Smooth muscle cell (in vitro differentiated cells): ENCODE data around the gene SYP. TPM values are rescaled to one million over a fixed set of nuclear protein-coding genes. Genes with fewer than 3 reads are reported as not detected.
"Not testable (repeated sequence)": the region's sequence is repeated elsewhere in the genome, so short reads cannot be mapped to it uniquely, and the experiment has no call there.

ENCODE experiments used
- DNase-seq: peaks from one replicate; lab custom pipeline; 2025; ENCODE audit not compliant: unreplicated experiment; lab: John Stamatoyannopoulos, UW
- H2AFZ ChIP-seq: fragments of 200-600 bp; sonication (generic); 2 replicates; pipeline ENCODE4 v1.6.0; 2016; ENCODE audit warnings: antibody characterized with exemption, low read depth, mild to moderate bottlenecking
- H3F3A ChIP-seq: fragments of 200-600 bp; sonication (generic); 2 replicates; pipeline ENCODE4 v1.6.0; 2017; ENCODE audit warnings: antibody characterized with exemption, low read depth
- H3K27ac ChIP-seq: fragments of 200-600 bp; sonication (generic); 2 replicates; pipeline ENCODE4 v1.5.1; 2016; ENCODE audit warnings: low read depth, mild to moderate bottlenecking
- H3K27me3 ChIP-seq: fragments of 200-600 bp; sonication (generic); 2 replicates; pipeline ENCODE4 v1.6.1; 2016; ENCODE audit warnings: low read depth, mild to moderate bottlenecking
- H3K36me3 ChIP-seq: fragments of 200-600 bp; sonication (generic); 2 replicates; pipeline ENCODE4 v1.5.1; 2016; ENCODE audit warnings: low read depth
- H3K4me1 ChIP-seq: fragments of 200-600 bp; sonication (generic); 2 replicates; pipeline ENCODE4 v1.5.1; 2016; ENCODE audit warnings: low read depth
- H3K4me2 ChIP-seq: fragments of 200-600 bp; sonication (generic); 2 replicates; pipeline ENCODE4 v1.6.0; 2016; ENCODE audit warnings: mild to moderate bottlenecking
- H3K4me3 ChIP-seq: fragments of 200-600 bp; sonication (generic); 2 replicates; pipeline ENCODE4 v1.5.1; 2016; ENCODE audit warnings: mild to moderate bottlenecking
- H3K79me2 ChIP-seq: fragments of 200-600 bp; sonication (generic); 2 replicates; pipeline ENCODE4 v1.6.0; 2016; ENCODE audit warnings: low read depth, mild to moderate bottlenecking
- H3K9ac ChIP-seq: fragments of 200-600 bp; sonication (generic); 2 replicates; pipeline ENCODE4 v1.6.0; 2016; ENCODE audit warnings: low read depth
- H3K9me3 ChIP-seq: fragments of 200-600 bp; sonication (generic); replicated peaks from 2 replicates; pipeline ENCODE4 v1.5.1; 2016; ENCODE audit warnings: low read depth
- H4K20me1 ChIP-seq: fragments of 200-600 bp; sonication (generic); 2 replicates; pipeline ENCODE4 v1.6.0; 2016; ENCODE audit warnings: low read depth
- CTCF ChIP-seq: fragments of 200-600 bp; sonication (generic); IDR thresholded peaks from 2 replicates; pipeline ENCODE4 v1.5.1; 2017; ENCODE audit warnings: borderline replicate concordance, mild to moderate bottlenecking, antibody characterized with exemption; ENCODE audit not compliant: insufficient read depth, poor library complexity, severe bottlenecking
- WGBS: methylation state at CpG from one replicate; pipeline ENCODE4 v1.1.7; 2016; ENCODE audit warnings: low lambda C conversion rate; 5-methylcytosine and 5-hydroxymethylcytosine counted together
- polyA plus RNA-seq: library from polyadenylated mRNA; unstranded; fragments of >200 nt; fragmentation: Nextera tagmentation; extraction: Ambion mirVana; gene quantifications from 2 replicates; pipeline ENCODE4 v1.2.1, GENCODE V29; 2016
- total RNA-seq: library from RNA; depleted of rRNA; stranded (reverse); fragments of >200 nt; gene quantifications from 2 replicates; pipeline ENCODE4 v1.2.3, GENCODE V29; 2014

The SYP gene
- total and polyA plus RNA-seq, 2 experiments from 2014 or later: not detected

DNA sequence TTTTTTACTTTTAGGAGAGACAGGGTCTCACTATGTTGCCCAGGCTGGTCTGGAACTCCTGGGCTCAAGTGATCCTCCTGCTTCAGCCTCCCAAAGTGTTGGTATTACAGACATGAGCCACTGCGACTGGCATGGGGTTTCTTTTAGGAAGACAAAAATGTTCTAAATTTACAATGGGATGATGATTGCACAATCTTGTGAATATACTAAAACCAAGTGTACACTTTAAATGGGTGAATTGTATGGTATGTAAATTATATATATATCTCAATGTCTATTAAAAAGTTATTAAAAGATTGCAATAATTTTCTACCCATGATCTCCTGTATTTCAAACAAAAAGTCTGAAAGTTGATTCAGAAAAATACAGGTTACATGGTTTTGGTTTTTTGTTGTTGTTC lies 46.5 kb downstream of the SYP start:
- no peak for DNase-seq
- 95% methylated on average over 1 of the region's 1 CpG for WGBS

GRCh38 chrX:49149291-49149690 lies 50.7 kb downstream of the SYP start:
- not testable (repeated sequence) for H3K27me3 ChIP-seq, H3K9me3 ChIP-seq, H3K36me3 ChIP-seq, H3K4me1 ChIP-seq, H3K27ac ChIP-seq, H3K4me2 ChIP-seq, H3K4me3 ChIP-seq, H3F3A ChIP-seq, H2AFZ ChIP-seq, H4K20me1 ChIP-seq, DNase-seq, H3K9ac ChIP-seq, H3K79me2 ChIP-seq
- 89% methylated on average over 14 of the region's 14 CpGs for WGBS

More for the DNA sequence above, 46.5 kb downstream of the SYP start:
- TF ChIP-seq CTCF: no peak
- Histone ChIP-seq H3K9me3 (no peaks in the 10 kb centered on the region), H3K36me3 (no peaks in the 10 kb centered on the region), H3K79me2 (no peaks in the 10 kb centered on the region), H3K4me3 (no peak overlapping the region), H3K4me2 (no peak overlapping the region), H3K27me3 (no peaks in the 10 kb centered on the region), H2AFZ (no peak overlapping the region), H3K4me1 (no peaks in the 10 kb centered on the region), H3K9ac (no peak overlapping the region), H3F3A (no peaks in the 10 kb centered on the region), H4K20me1 (no peaks in the 10 kb centered on the region), H3K27ac (no peak overlapping the region)

DNA sequence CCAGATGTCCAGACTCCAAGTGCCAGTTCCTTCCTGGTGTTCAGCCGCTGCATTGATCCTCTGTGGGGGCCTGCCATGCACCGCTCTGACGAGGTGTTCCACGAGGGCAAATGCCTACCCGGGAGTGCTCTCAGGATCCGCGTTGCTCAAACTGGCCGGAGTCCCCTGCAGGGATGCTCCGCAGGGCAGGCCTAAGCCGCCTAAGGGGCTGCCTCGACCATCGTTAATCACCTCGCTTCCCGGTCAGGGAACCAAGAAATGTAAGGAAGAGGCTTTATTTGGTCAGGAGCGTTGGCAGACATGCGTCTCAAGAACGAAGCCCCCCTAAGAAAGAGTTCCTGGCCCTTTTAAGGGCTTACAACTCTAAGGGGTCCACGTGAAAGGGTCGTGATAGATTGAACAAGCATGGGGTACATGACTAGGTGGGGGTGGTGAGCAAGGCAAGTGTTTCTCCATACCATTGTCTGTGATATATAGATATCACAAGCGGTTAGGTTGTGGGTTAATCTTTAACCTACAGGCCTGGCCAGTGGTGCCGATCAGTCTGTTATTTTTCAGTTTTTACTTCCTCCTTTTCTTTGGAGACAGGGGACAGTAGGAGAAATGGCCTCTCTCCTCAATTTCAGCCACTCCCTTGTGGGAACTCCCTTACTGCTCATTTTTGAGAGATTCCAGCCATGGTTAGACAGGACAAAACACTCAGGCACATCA lies 51.4 kb downstream of the SYP start:
- H3K9me3 ChIP-seq, H3K4me1 ChIP-seq, H3K27me3 ChIP-seq, H3K36me3 ChIP-seq, H3K79me2 ChIP-seq, H3K9ac ChIP-seq, H3K4me3 ChIP-seq, DNase-seq, H2AFZ ChIP-seq, H3K27ac ChIP-seq, H4K20me1 ChIP-seq, H3K4me2 ChIP-seq, H3F3A ChIP-seq: not testable (repeated sequence)
- 90% methylated on average over 21 of the region's 21 CpGs for WGBS

GRCh38 chrX:49147936-49148335 lies 52.1 kb downstream of the SYP start:
- no peaks in the 10 kb centered on the region for H3K9me3 ChIP-seq
- H3K27me3 ChIP-seq: no peaks in the 10 kb centered on the region
- H3K4me3 ChIP-seq: no peak overlapping the region
- no peak overlapping the region for H3K27ac ChIP-seq
- no peak overlapping the region for H2AFZ ChIP-seq
- no peak for DNase-seq
- no peak overlapping the region for H3K4me2 ChIP-seq
- H3K36me3 ChIP-seq: no peaks in the 10 kb centered on the region
- H3K9ac ChIP-seq: no peak overlapping the region
- no peaks in the 10 kb centered on the region for H3K4me1 ChIP-seq
- no peaks in the 10 kb centered on the region for H3F3A ChIP-seq
- no peaks in the 10 kb centered on the region for H3K79me2 ChIP-seq
- TF ChIP-seq CTCF: no peak
- WGBS: 84% methylated on average over 13 of the region's 13 CpGs
- no peaks in the 10 kb centered on the region for H4K20me1 ChIP-seq

GRCh38 chrX:49147282-49147681 lies 52.7 kb downstream of the SYP start:
- H3K9ac ChIP-seq: no peak overlapping the region
- no peak for TF ChIP-seq CTCF
- no peak overlapping the region for H3K4me2 ChIP-seq
- no peaks in the 10 kb centered on the region for H3K27me3 ChIP-seq
- H3K79me2 ChIP-seq: no peaks in the 10 kb centered on the region
- no peaks in the 10 kb centered on the region for H3F3A ChIP-seq
- no peaks in the 10 kb centered on the region for H4K20me1 ChIP-seq
- 91% methylated on average over 8 of the region's 8 CpGs for WGBS
- H2AFZ ChIP-seq: no peak overlapping the region
- no peaks in the 10 kb centered on the region for H3K36me3 ChIP-seq
- no peaks in the 10 kb centered on the region for H3K9me3 ChIP-seq
- no peak for DNase-seq
- H3K4me1 ChIP-seq: no peaks in the 10 kb centered on the region
- no peak overlapping the region for H3K27ac ChIP-seq
- no peak overlapping the region for H3K4me3 ChIP-seq

DNA sequence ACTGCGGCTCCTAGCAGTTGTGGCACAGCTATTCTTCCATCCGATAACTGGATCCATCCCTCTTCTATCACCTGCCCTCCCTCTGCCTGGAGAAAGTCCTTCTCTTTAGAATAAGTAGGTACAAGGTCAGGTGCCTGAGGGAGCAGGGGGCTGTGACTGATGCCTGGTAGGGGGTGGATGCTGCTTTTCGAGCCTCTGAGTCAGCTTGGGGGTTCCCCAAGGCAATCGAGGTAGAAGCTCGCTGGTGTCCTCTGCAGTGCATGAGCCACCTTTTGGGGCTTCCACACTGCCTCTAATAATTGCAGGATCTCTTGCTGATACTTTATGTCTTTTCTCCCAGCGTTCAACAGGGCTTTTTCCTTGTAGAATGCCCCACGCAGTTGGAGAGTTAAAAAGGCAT lies 56.8 kb downstream of the SYP start:
- not testable (repeated sequence) for H3K36me3 ChIP-seq, H3K4me3 ChIP-seq, H3K4me1 ChIP-seq, H3F3A ChIP-seq, H3K9me3 ChIP-seq, H2AFZ ChIP-seq, H4K20me1 ChIP-seq, H3K27me3 ChIP-seq, H3K9ac ChIP-seq, H3K4me2 ChIP-seq, DNase-seq, H3K79me2 ChIP-seq, H3K27ac ChIP-seq
- WGBS: 82% methylated on average over 7 of the region's 7 CpGs
